Activated T-helper 1 cell treated with anti-CD3 and anti-CD28 coated beads, Interleukin-12 subunit alpha, Interleukin-12 subunit beta, Interleukin-2, Interleukin-4 antibody, amounts not matched to agents 30 ng/mL and 10 ng/mL and 1 ng/mL, durations not matched to agents 14 hours and 24 hours and 36 hours (primary cell): ENCODE data around the gene IGF2. TPM values are rescaled to one million over a fixed set of nuclear protein-coding genes. Genes with fewer than 3 reads are reported as not detected.

ENCODE experiments used
- DNase-seq: peaks from one replicate; pipeline ENCODE4 v3.0.0; 2021; ENCODE audit warnings: low spot score
- H3K27ac Mint-ChIP-seq: one replicate; pipeline ENCODE4 v1.8.0; 2021; ENCODE audit warnings: mild to moderate bottlenecking, mixed read lengths
- H3K27me3 Mint-ChIP-seq: one replicate; pipeline ENCODE4 v1.8.0; 2022; ENCODE audit warnings: mild to moderate bottlenecking, moderate library complexity, mixed read lengths; ENCODE audit not compliant: insufficient read depth
- H3K36me3 Mint-ChIP-seq: one replicate; pipeline ENCODE4 v1.8.0; 2021; ENCODE audit warnings: low read depth, mixed read lengths
- H3K4me1 Mint-ChIP-seq: one replicate; pipeline ENCODE4 v1.8.0; 2021; ENCODE audit warnings: low read depth, mixed read lengths
- H3K4me3 Mint-ChIP-seq: one replicate; pipeline ENCODE4 v1.8.0; 2021; ENCODE audit warnings: mild to moderate bottlenecking, moderate library complexity, mixed read lengths
- H3K9me3 Mint-ChIP-seq: one replicate; pipeline ENCODE4 v1.8.0; 2021; ENCODE audit warnings: mixed read lengths
- intact Hi-C: fragments of 100-400 bp; cut with micrococcal nuclease; formaldehyde crosslinking; loops from one replicate; pipeline ENCODE4 v1.15.1; 2024
- total RNA-seq: library from RNA; stranded (reverse); gene quantifications from 2 replicates; pipeline ENCODE4 v1.2.3, GENCODE V29; 2022

The IGF2 gene
- total RNA-seq, 1 donor from 2014 or later, result 1.5 TPM

- peaks cover 1% of the 10 kb centered on the region for H3K27me3 Mint-ChIP-seq
- no peaks in the 10 kb centered on the region for H3K4me1 Mint-ChIP-seq
- intact Hi-C loops, result no loop called here
- no peaks in the 10 kb centered on the region for H3K36me3 Mint-ChIP-seq
- H3K9me3 Mint-ChIP-seq, result no peaks in the 10 kb centered on the region
- no peak overlapping the region for H3K4me3 Mint-ChIP-seq
- no peak for DNase-seq
- H3K27ac Mint-ChIP-seq, result no peak overlapping the region
Measured at GRCh38 chr11:2095198-2095520, 44.0 kb downstream of the IGF2 start.

DNA sequence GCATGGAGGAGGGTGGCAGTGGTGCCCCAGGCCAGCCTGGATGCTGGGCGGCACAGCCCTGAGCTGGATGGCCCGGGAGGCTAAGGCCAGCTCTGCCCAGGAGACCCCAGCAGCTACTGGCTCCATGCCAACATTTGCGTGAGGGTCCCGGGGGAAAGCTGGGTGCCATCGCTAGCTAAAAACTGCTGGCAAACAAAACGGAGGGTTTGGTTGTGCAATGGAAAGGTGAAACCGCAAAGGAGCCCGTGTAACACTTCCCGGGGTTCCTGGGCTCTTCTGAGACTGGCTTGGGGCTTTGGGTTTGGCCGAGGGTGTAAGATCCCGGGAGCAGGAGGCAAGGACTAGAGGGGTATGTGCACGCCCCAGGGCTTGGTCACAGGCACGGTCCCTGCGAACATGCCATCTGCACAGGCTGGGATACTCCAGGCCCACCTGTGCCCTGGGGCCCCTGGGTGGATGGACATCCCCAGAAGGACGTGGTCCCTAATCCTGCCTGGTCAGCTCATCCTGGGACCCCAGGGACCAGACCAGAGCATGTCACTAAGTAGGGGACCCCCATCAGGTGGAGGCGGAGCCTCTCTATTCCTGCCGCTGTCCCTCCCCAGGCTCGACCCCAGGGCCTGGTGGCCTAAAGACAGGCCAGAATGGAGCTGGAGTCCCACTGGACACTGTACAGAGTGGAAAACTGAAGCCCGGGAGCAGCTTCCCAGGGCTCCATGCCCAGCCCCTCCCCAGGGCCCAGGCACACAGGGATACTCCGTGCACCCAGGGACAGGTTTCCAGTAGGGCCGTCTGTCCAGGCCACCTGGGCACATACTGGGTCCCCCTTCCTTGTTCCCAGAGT lies 44.6 kb downstream of the IGF2 start:
- Mint-ChIP-seq H3K27me3 (no peaks in the 10 kb centered on the region), H3K27ac (no peak overlapping the region), H3K9me3 (no peaks in the 10 kb centered on the region), H3K4me3 (no peak overlapping the region), H3K36me3 (no peaks in the 10 kb centered on the region), H3K4me1 (no peaks in the 10 kb centered on the region)
- no peak for DNase-seq
- intact Hi-C loops, result no loop called here

GRCh38 chr11:2093575-2094353 lies 45.4 kb downstream of the IGF2 start:
- no peaks in the 10 kb centered on the region for H3K36me3 Mint-ChIP-seq
- intact Hi-C loops, result no loop called here
- H3K27me3 Mint-ChIP-seq, result no peaks in the 10 kb centered on the region
- no peak overlapping the region for H3K27ac Mint-ChIP-seq
- H3K4me3 Mint-ChIP-seq, result no peak overlapping the region
- H3K4me1 Mint-ChIP-seq, result no peaks in the 10 kb centered on the region
- DNase-seq, result no peak
- no peaks in the 10 kb centered on the region for H3K9me3 Mint-ChIP-seq

DNA sequence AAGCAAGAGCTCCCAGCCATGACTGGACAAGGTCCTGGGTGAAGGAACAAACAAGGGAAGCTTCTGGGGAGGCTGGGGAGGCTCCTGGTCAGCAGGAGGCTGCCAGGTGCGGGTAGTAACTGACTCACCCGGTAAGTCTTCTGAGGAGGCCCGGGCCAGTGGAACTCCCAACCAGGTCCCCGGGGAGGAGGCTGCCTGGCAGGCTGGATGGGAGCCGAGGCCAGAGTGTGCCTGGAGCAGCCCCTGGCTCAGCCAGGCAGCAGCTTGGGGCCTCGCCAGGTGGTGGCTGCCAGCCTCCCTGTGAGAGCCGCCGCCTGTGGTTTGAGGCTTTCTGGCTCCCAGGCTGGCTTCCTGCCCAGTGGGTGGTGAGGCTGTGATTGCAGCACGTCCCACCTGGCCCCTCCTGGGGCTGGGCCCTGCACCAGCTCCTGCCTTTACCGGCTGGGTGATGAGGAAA lies 46.2 kb downstream of the IGF2 start:
- Mint-ChIP-seq H3K4me1 (no peaks in the 10 kb centered on the region), H3K27me3 (no peaks in the 10 kb centered on the region), H3K4me3 (no peak overlapping the region), H3K36me3 (no peaks in the 10 kb centered on the region), H3K27ac (no peak overlapping the region), H3K9me3 (no peaks in the 10 kb centered on the region)
- no peak for DNase-seq
- intact Hi-C loops, result no loop called here

DNA sequence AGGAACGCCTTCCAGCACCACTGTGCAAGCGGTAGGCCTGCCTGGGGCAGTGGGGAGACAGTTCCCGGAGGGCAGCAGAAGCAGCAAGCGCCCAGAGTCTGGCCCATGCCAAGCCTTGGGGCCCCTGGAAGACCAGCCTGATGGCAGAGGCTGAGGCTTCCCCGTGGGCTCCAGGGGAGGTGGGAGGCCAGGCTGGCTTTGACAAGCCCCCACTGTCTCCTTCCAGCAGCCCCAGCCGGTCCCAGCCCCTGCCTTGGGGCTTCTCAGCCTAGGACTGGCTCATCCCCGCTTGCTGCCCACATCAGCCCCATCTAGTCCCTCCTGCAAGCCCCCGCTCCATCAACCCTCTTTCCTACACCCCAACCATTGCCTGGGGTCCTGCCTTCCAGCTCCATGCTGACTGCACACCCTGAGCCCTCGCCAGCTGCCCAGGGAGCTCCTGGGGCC lies 46.7 kb downstream of the IGF2 start:
- Mint-ChIP-seq H3K27me3 (no peaks in the 10 kb centered on the region), H3K4me3 (no peak overlapping the region), H3K36me3 (no peaks in the 10 kb centered on the region), H3K9me3 (no peaks in the 10 kb centered on the region), H3K27ac (no peak overlapping the region), H3K4me1 (no peaks in the 10 kb centered on the region)
- no peak for DNase-seq
- intact Hi-C loops, result no loop called here

DNA sequence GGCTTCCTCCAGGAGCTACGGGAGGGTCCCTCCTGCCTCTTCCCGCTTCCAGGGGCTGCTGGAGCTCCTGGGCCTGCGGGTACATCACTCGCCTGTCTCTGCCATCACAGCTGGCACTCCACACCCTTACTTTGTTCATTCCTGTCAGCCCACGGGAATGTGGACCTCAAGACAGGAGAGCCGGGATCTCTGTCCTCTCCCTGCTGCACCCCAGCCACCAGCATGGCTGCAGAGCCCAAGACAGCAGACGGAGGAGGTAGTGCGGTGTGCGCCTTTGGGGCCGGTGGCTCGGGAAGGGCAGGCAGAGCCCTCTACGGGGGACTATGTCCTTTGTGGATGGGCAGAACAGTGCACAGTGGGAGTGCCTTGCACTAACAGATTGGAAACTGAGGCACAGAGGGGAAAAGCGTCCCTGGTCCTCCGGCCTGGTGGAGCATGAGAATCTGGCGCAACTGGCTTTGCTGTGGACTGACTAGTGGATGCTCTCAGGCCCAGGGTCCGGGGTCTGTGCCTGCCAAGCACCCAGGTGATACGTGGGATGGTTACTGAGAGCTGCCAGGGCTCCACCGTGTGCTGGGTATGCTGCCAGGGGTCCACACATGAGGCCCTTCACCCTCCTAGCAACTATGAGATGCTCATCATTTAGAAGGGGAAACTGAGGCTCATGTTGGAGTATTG lies 47.3 kb downstream of the IGF2 start:
- no peak overlapping the region for H3K27ac Mint-ChIP-seq
- H3K4me3 Mint-ChIP-seq, result no peak overlapping the region
- H3K9me3 Mint-ChIP-seq, result no peaks in the 10 kb centered on the region
- intact Hi-C loops, result no loop called here
- no peaks in the 10 kb centered on the region for H3K36me3 Mint-ChIP-seq
- no peak for DNase-seq
- no peaks in the 10 kb centered on the region for H3K27me3 Mint-ChIP-seq
- H3K4me1 Mint-ChIP-seq, result no peaks in the 10 kb centered on the region

- Mint-ChIP-seq H3K27me3 (no peaks in the 10 kb centered on the region), H3K27ac (no peak overlapping the region), H3K36me3 (no peaks in the 10 kb centered on the region), H3K4me3 (no peak overlapping the region), H3K4me1 (no peaks in the 10 kb centered on the region), H3K9me3 (no peaks in the 10 kb centered on the region)
- no peak for DNase-seq
- intact Hi-C loops, result no loop called here
Measured at GRCh38 chr11:2091112-2091746, 48.0 kb downstream of the IGF2 start.

GRCh38 chr11:2090172-2091111 lies 48.7 kb downstream of the IGF2 start:
- no peaks in the 10 kb centered on the region for H3K4me1 Mint-ChIP-seq
- no peak overlapping the region for H3K27ac Mint-ChIP-seq
- peaks cover 2% of the 10 kb centered on the region for H3K27me3 Mint-ChIP-seq
- DNase-seq, result no peak
- intact Hi-C loops, result no loop called here
- H3K9me3 Mint-ChIP-seq, result no peaks in the 10 kb centered on the region
- H3K36me3 Mint-ChIP-seq, result no peaks in the 10 kb centered on the region
- H3K4me3 Mint-ChIP-seq, result no peak overlapping the region

DNA sequence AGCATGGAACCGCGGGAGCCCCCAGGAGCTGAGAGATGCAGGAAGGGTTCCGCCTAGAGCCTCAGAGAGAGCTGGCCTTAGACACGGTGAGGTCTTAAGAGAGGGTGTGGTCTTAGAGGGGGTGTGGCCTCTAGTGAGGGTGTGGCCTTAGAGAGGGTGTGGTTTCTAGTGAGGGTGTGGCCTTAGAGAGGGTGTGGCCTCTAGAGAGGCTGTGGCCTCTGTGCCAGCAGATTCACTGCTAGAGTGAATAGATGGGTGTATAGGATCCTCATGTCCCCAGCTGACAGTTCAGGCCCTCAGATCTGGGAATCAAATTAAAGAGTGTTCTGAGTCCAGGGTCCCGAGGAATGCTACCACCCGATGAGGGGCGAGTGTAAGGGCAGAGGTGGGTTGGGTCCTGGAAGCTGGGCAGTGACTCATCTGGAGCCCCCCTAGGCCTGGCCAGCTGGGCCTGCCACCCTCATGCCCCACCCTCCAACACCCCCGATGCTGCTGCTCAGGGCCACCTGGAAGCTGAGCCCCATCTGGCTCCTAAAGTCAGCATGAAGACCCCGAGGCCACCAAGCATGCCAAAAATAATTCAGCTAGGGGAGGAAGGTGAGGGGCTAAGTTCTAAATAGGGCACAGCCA lies 49.5 kb downstream of the IGF2 start:
- H3K27ac Mint-ChIP-seq, result no peak overlapping the region
- peaks cover 4% of the 10 kb centered on the region for H3K9me3 Mint-ChIP-seq
- H3K4me1 Mint-ChIP-seq, result no peaks in the 10 kb centered on the region
- H3K4me3 Mint-ChIP-seq, result no peak overlapping the region
- intact Hi-C loops, result no loop called here
- H3K27me3 Mint-ChIP-seq, result peaks cover 3% of the 10 kb centered on the region
- peaks cover 2% of the 10 kb centered on the region for H3K36me3 Mint-ChIP-seq
- DNase-seq, result peak; percentile 14

- intact Hi-C loops, result no loop called here
- no peak for DNase-seq
- Mint-ChIP-seq H3K27ac (no peak overlapping the region), H3K36me3 (peaks cover 2% of the 10 kb centered on the region), H3K4me1 (no peaks in the 10 kb centered on the region), H3K27me3 (peaks cover 3% of the 10 kb centered on the region), H3K4me3 (no peak overlapping the region), H3K9me3 (peaks cover 10% of the 10 kb centered on the region)
Measured at GRCh38 chr11:2088746-2089535, 50.2 kb downstream of the IGF2 start.

DNA sequence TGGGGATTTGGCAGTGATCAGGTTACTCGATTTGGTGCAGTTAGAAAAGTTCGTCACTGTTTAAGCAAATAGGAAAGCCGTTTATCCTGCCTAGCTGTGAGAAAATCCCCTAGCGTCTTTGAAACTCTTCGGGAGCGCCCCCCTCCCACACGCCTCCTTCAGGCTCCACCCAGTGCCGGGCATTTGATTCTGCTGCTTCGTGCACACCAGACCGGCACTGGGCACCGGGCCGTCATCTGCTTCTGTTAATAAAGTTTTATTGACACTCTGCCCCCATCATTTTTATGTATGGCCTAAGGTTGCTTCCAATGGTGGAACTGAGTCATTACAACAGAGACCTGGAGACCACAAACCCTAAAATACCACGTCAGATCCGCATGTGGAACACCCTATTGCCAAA lies 50.9 kb downstream of the IGF2 start:
- H3K27me3 Mint-ChIP-seq, result peaks cover 3% of the 10 kb centered on the region
- H3K9me3 Mint-ChIP-seq, result peaks cover 14% of the 10 kb centered on the region
- H3K4me1 Mint-ChIP-seq, result no peaks in the 10 kb centered on the region
- intact Hi-C loops, result no loop called here
- H3K27ac Mint-ChIP-seq, result no peak overlapping the region
- H3K4me3 Mint-ChIP-seq, result no peak overlapping the region
- peaks cover 3% of the 10 kb centered on the region for H3K36me3 Mint-ChIP-seq
- DNase-seq, result no peak
